ENCODE measurements around the gene MAP3K5.
"Not testable (repeated sequence)": the region's sequence is repeated elsewhere in the genome, so short reads cannot be mapped to it uniquely, and the experiment has no call there.

The MAP3K5 gene

GRCh38 chr6:136699358-136699757 lies 92.9 kb downstream of the MAP3K5 start:
- H3K4me3 ChIP-seq (ENCODE audit: low read depth, low read length): no peak overlapping the region
- in situ Hi-C loops (cut with HindIII; ENCODE audit: low sequenced_read_pairs): loop anchor here (5.0 kb wide), 1 partner anchor 78 kb away; no protein-coding TSS in a partner anchor
- TF ChIP-seq CTCF (IDR thresholded peaks at IDR 0.05; ENCODE audit: low read depth, low read length, missing control alignments): no peak
- no peak for DNase-seq (ENCODE audit: low read depth)

DNA sequence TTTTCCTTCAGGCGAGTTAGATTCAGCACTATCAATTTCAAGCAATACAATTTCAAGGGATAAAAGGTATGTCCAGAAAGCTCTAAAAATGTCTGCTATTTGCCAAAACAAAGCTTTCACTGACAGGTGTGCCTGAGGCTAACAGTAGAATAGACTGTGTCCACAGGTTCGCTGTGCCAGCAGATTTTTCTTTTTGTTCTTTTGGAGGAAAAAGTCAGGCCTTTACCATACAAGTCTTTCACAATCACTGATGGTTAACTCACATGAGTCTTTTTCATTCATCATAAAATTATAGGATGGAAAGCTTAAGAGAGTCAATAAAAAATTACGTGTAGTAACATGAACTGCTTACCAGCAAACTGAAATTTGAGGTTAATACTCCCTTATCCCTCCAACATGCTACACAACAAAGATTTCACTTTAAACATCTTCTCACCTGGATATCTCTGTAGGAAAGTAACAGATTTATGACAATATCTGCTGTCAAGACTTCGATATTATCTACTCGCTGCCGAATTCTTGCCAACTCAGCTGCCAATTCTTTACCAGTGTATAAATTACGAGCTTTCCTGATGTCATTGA lies 95.4 kb downstream of the MAP3K5 start:
- in situ Hi-C loops (cut with HindIII; ENCODE audit: low sequenced_read_pairs): loop anchor here (5.0 kb wide), 1 partner anchor 80 kb away; no protein-coding TSS in a partner anchor

DNA sequence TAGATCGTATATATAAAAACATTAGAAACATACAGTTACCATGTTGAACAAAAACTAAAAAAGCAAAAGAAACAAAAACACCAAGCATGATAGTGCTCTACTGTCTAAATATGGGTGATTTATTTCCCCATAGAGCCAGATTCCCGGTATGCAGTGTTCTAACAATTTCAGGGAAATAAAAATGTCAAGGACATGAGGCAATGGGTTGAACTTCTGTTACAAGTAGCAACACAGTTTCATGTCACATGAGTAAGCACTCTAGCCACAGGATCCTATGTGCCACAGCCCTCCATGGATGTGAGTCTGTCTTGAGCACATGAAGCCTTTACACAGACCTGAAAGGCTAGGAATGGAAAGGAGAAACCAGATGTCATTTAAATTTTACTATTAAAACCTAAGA lies 96.0 kb downstream of the MAP3K5 start:
- in situ Hi-C loops (cut with HindIII; ENCODE audit: low sequenced_read_pairs): loop anchor here (5.0 kb wide), 1 partner anchor 81 kb away; no protein-coding TSS in a partner anchor
- TF ChIP-seq CTCF (IDR thresholded peaks at IDR 0.05; ENCODE audit: low read depth, low read length, missing control alignments): no peak
- DNase-seq (ENCODE audit: low read depth): no peak
- no peak overlapping the region for H3K4me3 ChIP-seq (ENCODE audit: low read depth, low read length)

More for the DNA sequence above, 95.4 kb downstream of the MAP3K5 start:
- no peak for DNase-seq (ENCODE audit: low read depth)
- TF ChIP-seq CTCF (IDR thresholded peaks at IDR 0.05; ENCODE audit: low read depth, low read length, missing control alignments): no peak
- no peak overlapping the region for H3K4me3 ChIP-seq (ENCODE audit: low read depth, low read length)

- no peak for DNase-seq (ENCODE audit: low read depth)
- TF ChIP-seq CTCF (IDR thresholded peaks at IDR 0.05; ENCODE audit: low read depth, low read length, missing control alignments): no peak
- H3K4me3 ChIP-seq (ENCODE audit: low read depth, low read length): no peak overlapping the region
- in situ Hi-C loops (cut with HindIII; ENCODE audit: low sequenced_read_pairs): loop anchor here (5.0 kb wide), 1 partner anchor 82 kb away; no protein-coding TSS in a partner anchor
These were observed 96.9 kb downstream of the MAP3K5 start for GRCh38 chr6:136695412-136695811.

- H3K4me3 ChIP-seq (ENCODE audit: low read depth, low read length): no peak overlapping the region
- no peak for DNase-seq (ENCODE audit: low read depth)
- in situ Hi-C loops (cut with HindIII; ENCODE audit: low sequenced_read_pairs): no loop called here
- TF ChIP-seq CTCF (IDR thresholded peaks at IDR 0.05; ENCODE audit: low read depth, low read length, missing control alignments): no peak
These were observed 99.2 kb downstream of the MAP3K5 start for GRCh38 chr6:136693090-136693489.

DNA sequence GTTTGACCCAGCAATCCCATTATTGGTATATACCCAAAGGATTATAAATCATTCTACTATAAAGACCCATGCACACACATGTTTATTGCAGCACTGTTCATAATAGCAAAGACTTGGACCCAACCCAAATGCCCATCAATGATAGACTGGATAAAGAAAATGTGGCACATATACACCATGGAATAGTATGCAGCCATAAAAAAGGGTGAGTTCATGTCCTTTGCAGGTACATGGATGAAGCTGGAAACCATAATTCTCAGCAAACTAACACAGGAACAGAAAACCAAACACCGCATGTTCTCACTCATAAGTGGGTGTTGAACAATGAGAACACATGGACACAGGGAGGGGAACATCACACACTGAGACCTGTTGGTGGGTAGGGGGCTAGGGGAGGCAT lies 104.4 kb downstream of the MAP3K5 start:
- H3K4me3 ChIP-seq (ENCODE audit: low read depth, low read length); in situ Hi-C loops (cut with HindIII; ENCODE audit: low sequenced_read_pairs); DNase-seq (ENCODE audit: low read depth): not testable (repeated sequence)

DNA sequence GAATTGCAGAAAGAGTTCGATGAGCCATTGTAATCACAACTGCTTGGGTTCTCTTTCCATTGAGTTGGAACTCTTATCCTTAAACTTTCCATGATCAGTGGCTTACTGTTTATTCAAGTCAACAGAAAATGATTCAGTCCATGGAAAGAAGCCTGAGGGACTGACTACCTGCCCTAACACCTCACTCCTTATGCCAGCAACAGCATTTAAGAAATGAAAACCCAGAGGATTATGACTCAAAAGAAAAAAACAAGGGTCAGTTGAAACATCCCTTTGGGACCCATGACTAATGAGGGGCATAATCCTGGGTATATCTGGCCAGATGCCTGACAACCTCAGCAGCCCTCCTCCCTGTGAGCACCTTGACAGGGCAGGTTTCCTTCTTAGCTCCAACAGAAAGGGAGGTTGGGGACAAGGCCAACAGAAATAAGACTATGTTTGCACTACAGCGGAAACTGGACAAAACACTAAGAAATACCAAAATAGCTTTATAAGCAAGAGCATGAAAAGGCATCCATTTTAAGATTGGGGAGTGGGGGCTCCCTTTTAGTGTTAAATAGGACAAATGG lies 106.7 kb downstream of the MAP3K5 start:
- DNase-seq (ENCODE audit: low read depth): no peak
- in situ Hi-C loops (cut with HindIII; ENCODE audit: low sequenced_read_pairs): no loop called here
- H3K4me3 ChIP-seq (ENCODE audit: low read depth, low read length): no peak overlapping the region
- no peak for TF ChIP-seq CTCF (IDR thresholded peaks at IDR 0.05; ENCODE audit: low read depth, low read length, missing control alignments)
